Measurements from ENCODE around the gene RAB8A. TPM values are rescaled to one million over a fixed set of nuclear protein-coding genes. Genes with fewer than 3 reads are reported as not detected.

The RAB8A gene
- total and polyA plus RNA-seq, 2 of the 8 experiments (the other 6 are each of a cell fraction or from before 2014, with no cell fraction given), result 65.8 to 97.0 TPM

GRCh38 chr19:16111909-16112752, 442 bp downstream of the RAB8A start (continued):
- TF ChIP-seq CTCF (IDR thresholded peaks at IDR 0.05; ENCODE audit: control extremely low read depth in 1 of 3, insufficient read depth in 1 of 3, low read depth in 1 of 3, low read length in 3 of 3), result no peak
- TF ChIP-seq CEBPB (IDR thresholded peaks at IDR 0.05; ENCODE audit: low read depth, low read length), result no peak
- no peak for TF ChIP-seq SAP30 (IDR thresholded peaks at IDR 0.05; ENCODE audit: insufficient read depth, insufficient replicate concordance, low read length)
- TF ChIP-seq POLR2AphosphoS5 (IDR thresholded peaks at IDR 0.05; ENCODE audit: low read depth, low read length), result peak; percentile 82; the same call in 1 of the 2 replicates
- peak; percentile 74 for TF ChIP-seq KDM5A (IDR thresholded peaks at IDR 0.05; ENCODE audit: low read length)

All from H1 (cell line).